Measurements from ENCODE around the gene NUP153.
"Not testable (repeated sequence)": the region's sequence is repeated elsewhere in the genome, so short reads cannot be mapped to it uniquely, and the experiment has no call there.

The NUP153 gene

GRCh38 chr6:17593246-17593645 lies 113.5 kb downstream of the NUP153 start:
- intact Hi-C loops (cut with micrococcal nuclease): no loop called here
- H3K4me3 Mint-ChIP-seq: no peak overlapping the region
- no peaks in the 10 kb centered on the region for H3K36me3 Mint-ChIP-seq (ENCODE audit: low read depth)
- H3K9me3 Mint-ChIP-seq: no peaks in the 10 kb centered on the region
- no peaks in the 10 kb centered on the region for H3K27me3 Mint-ChIP-seq
- peaks cover 16% of the 10 kb centered on the region for H3K4me1 Mint-ChIP-seq (ENCODE audit: low read depth)
- H3K27ac Mint-ChIP-seq: peak overlapping the region; percentile 35

DNA sequence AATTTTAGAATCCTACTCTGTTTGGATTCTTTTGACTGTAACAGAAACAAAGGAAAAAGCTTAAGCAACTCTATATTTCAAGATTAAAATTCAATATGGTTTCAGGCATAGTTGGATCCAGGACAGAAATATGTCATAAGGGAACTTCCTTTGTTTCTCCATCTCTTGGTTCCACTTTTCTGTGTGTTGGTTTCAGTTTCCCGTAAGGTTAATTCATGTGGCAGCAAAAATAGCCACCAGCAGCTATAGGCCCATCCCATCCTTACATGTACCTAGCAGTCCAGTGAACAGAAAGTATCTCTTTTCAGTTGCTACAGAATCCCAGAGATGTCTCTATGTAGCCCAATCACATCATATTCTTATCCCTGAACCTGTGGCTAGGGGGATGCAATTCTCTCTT lies 115.4 kb downstream of the NUP153 start:
- Mint-ChIP-seq H3K4me1 (ENCODE audit: low read depth) (peaks cover 21% of the 10 kb centered on the region), H3K36me3 (ENCODE audit: low read depth) (no peaks in the 10 kb centered on the region), H3K9me3 (no peaks in the 10 kb centered on the region), H3K27me3 (peaks cover 1% of the 10 kb centered on the region), H3K4me3 (no peak overlapping the region), H3K27ac (peak overlapping the region; percentile 69)
- intact Hi-C loops (cut with micrococcal nuclease): no loop called here

GRCh38 chr6:17589406-17590096 lies 117.2 kb downstream of the NUP153 start:
- intact Hi-C loops (cut with micrococcal nuclease): no loop called here
- no peak overlapping the region for H3K27ac Mint-ChIP-seq
- H3K27me3 Mint-ChIP-seq: peaks cover 1% of the 10 kb centered on the region
- peaks cover 27% of the 10 kb centered on the region for H3K4me1 Mint-ChIP-seq (ENCODE audit: low read depth)
- H3K36me3 Mint-ChIP-seq (ENCODE audit: low read depth): no peaks in the 10 kb centered on the region
- H3K4me3 Mint-ChIP-seq: no peak overlapping the region
- no peaks in the 10 kb centered on the region for H3K9me3 Mint-ChIP-seq

DNA sequence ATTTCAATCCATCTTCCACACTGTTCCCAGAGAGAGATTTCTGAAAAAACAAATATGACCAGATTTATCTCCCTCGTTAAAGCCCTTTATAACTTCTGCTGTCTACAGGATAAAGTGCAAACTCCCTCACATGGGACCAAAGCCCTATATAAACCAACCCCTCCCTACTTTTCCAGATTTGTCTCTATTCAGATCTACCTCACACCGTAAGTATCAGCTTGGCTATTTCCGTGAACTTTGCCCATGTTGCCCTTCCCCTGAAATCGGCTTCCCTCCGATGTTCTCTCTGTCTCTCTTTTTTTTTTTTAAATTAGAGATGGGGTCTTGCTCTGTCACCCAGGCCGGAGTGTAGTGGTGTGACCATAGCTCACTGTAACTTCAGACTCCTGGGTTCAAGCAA lies 118.7 kb downstream of the NUP153 start:
- Mint-ChIP-seq H3K27ac (peak overlapping the region; percentile 1), H3K9me3 (no peaks in the 10 kb centered on the region), H3K36me3 (ENCODE audit: low read depth) (no peaks in the 10 kb centered on the region), H3K4me3 (no peak overlapping the region), H3K27me3 (peaks cover 2% of the 10 kb centered on the region), H3K4me1 (ENCODE audit: low read depth) (peaks cover 37% of the 10 kb centered on the region)
- intact Hi-C loops (cut with micrococcal nuclease): no loop called here

- H3K9me3 Mint-ChIP-seq; H3K36me3 Mint-ChIP-seq (ENCODE audit: low read depth); intact Hi-C loops (cut with micrococcal nuclease); H3K27me3 Mint-ChIP-seq; H3K27ac Mint-ChIP-seq; H3K4me3 Mint-ChIP-seq: not testable (repeated sequence)
- H3K4me1 Mint-ChIP-seq (ENCODE audit: low read depth): peaks cover 26% of the 10 kb centered on the region
Measured at GRCh38 chr6:17586623-17587022, 120.1 kb downstream of the NUP153 start.

DNA sequence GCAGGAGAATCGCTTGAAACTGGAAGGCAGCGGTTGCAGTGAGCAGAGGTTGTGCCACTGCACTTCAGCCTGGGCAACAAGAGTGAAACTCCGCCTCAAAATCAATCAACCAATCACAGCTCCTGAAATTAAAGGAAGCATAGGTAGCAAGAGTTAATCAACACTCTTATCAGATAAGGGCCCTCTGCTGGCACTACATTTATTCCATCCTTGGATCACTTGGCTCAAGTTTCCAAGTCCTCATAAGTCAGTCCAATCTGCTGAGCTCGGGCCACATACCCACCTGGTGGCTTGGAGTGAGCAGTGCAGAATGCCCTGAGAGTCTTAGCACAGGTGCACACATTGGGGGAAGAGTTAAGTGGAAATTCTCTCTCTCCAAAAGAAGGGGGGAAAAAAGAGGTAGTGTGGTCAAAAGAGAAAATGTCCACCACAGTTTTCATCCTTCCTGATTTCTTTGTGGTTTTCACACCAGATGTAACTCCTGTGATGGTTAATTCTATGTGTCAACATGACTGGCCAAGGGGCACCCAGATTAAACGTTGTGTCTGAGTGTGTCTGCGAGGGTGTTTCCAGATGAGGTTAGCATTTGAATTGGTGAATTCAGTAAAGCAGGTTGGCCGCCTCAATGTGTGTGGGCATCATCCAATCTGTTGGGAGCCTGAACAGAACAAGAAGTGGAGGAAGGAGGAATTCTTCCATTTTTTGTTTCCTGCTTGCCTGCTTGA lies 120.8 kb downstream of the NUP153 start:
- intact Hi-C loops (cut with micrococcal nuclease): no loop called here
- H3K27ac Mint-ChIP-seq: no peak overlapping the region
- no peaks in the 10 kb centered on the region for H3K9me3 Mint-ChIP-seq
- H3K27me3 Mint-ChIP-seq: peaks cover 13% of the 10 kb centered on the region
- H3K4me3 Mint-ChIP-seq: no peak overlapping the region
- H3K4me1 Mint-ChIP-seq (ENCODE audit: low read depth): peaks cover 21% of the 10 kb centered on the region
- no peaks in the 10 kb centered on the region for H3K36me3 Mint-ChIP-seq (ENCODE audit: low read depth)

DNA sequence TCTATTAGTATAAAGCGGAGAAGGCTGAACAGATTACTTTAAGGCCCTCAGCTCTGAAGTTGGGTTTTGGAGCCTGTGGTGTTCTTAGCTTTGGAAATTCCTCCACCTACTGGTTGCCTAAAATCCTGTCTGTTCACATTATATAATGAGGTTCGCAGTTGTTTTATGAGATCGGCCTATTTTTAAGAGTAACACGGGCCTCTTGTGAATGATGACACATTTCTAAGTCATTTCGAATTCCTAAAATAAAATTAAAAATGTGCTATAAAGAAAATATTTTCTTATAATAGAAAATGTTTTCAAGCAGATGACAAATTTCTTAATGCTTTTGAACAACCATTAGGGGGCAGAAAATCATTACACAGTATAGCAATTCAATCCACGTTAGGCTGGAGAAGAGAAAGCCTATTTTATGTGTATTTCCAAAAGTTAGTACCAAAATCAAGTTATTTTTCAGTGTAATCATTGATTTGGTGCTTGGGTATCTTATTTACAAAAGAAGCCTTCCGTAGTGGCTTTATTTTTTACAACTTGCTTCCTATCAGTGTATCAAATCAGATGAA lies 122.4 kb downstream of the NUP153 start:
- peaks cover 22% of the 10 kb centered on the region for H3K27me3 Mint-ChIP-seq
- no peak overlapping the region for H3K4me3 Mint-ChIP-seq
- no peak overlapping the region for H3K27ac Mint-ChIP-seq
- no peaks in the 10 kb centered on the region for H3K9me3 Mint-ChIP-seq
- H3K36me3 Mint-ChIP-seq (ENCODE audit: low read depth): no peaks in the 10 kb centered on the region
- intact Hi-C loops (cut with micrococcal nuclease): loop anchor here (1.0 kb wide), 1 partner anchor 428 kb away; no protein-coding TSS in a partner anchor
- peaks cover 21% of the 10 kb centered on the region for H3K4me1 Mint-ChIP-seq (ENCODE audit: low read depth)

DNA sequence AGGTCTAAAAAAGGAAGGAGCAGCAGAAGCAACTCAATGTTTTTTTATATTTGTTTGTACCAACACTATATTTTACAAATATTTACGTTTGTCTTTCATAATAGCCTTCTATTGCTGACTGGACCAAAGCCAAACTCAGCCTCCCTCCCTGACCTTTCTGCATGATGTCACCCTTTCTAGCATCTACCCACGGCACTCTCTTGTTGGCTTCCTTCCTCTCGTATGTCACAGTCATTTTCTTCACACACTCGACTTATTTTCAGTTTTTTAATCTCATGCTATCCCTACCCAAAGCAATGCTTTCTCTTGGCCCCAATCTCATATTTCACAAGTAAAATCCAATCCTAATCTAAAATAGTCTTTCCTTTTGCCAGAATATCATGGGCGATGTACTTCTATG lies 122.9 kb downstream of the NUP153 start:
- no peaks in the 10 kb centered on the region for H3K9me3 Mint-ChIP-seq
- no peak overlapping the region for H3K4me3 Mint-ChIP-seq
- H3K27me3 Mint-ChIP-seq: peaks cover 24% of the 10 kb centered on the region
- H3K27ac Mint-ChIP-seq: no peak overlapping the region
- H3K4me1 Mint-ChIP-seq (ENCODE audit: low read depth): peaks cover 21% of the 10 kb centered on the region
- H3K36me3 Mint-ChIP-seq (ENCODE audit: low read depth): no peaks in the 10 kb centered on the region
- intact Hi-C loops (cut with micrococcal nuclease): loop anchor here (1.0 kb wide), 1 partner anchor 428 kb away; no protein-coding TSS in a partner anchor

DNA sequence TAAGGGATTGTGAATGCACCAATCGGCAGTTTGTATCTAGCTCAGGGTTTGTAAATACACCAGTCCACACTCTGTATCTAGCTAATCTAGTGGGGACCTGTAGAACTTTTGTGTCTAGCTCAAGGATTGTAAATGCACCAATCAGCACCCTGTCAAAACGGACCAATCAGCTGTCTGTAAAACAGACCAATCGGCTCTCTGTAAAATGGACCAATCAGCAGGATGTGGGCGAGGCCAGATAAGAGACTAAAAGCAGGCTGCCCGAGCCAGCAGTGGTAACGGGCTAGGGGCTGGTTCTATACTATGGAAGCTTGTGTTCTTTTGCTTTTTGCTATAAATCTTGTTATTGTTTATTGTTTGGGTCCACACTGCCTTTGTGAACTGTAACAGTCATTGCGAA lies 125.4 kb downstream of the NUP153 start:
- H3K27ac Mint-ChIP-seq; H3K4me3 Mint-ChIP-seq; intact Hi-C loops (cut with micrococcal nuclease); H3K36me3 Mint-ChIP-seq (ENCODE audit: low read depth): not testable (repeated sequence)
- Mint-ChIP-seq H3K27me3 (peaks cover 23% of the 10 kb centered on the region), H3K9me3 (peaks cover 17% of the 10 kb centered on the region), H3K4me1 (ENCODE audit: low read depth) (peaks cover 26% of the 10 kb centered on the region)

GRCh38 chr6:17580518-17581048 lies 126.1 kb downstream of the NUP153 start:
- intact Hi-C loops (cut with micrococcal nuclease): no loop called here
- no peaks in the 10 kb centered on the region for H3K36me3 Mint-ChIP-seq (ENCODE audit: low read depth)
- no peak overlapping the region for H3K27ac Mint-ChIP-seq
- peak overlapping the region; percentile 70 for H3K4me3 Mint-ChIP-seq
- H3K9me3 Mint-ChIP-seq: peaks cover 17% of the 10 kb centered on the region
- H3K27me3 Mint-ChIP-seq: peaks cover 23% of the 10 kb centered on the region
- peaks cover 20% of the 10 kb centered on the region for H3K4me1 Mint-ChIP-seq (ENCODE audit: low read depth)

DNA sequence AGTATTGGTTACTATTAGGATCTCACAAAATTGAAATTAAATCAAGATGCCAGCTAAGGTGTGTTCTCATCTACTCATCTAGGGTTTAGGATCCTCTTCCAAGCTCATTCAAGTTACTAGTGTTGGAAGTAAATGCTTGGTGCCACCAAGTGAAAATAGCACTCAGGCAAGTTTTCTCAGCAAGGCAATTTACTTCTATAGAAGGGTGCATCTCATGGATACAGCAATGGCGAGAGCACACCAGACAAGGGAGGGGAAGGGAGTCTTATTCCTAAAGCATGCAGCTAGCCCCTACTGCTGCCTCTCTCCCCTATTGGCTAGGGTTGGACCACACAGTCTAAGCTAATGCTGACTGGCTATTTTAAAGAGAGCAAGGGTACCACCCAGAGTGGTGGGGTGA lies 129.7 kb downstream of the NUP153 start:
- Mint-ChIP-seq H3K27me3 (peaks cover 33% of the 10 kb centered on the region), H3K36me3 (ENCODE audit: low read depth) (no peaks in the 10 kb centered on the region), H3K4me1 (ENCODE audit: low read depth) (peaks cover 10% of the 10 kb centered on the region), H3K9me3 (peaks cover 17% of the 10 kb centered on the region), H3K4me3 (no peak overlapping the region), H3K27ac (peak overlapping the region; percentile 15)
- intact Hi-C loops (cut with micrococcal nuclease): no loop called here

- Mint-ChIP-seq H3K27me3 (peaks cover 14% of the 10 kb centered on the region), H3K36me3 (ENCODE audit: low read depth) (no peaks in the 10 kb centered on the region), H3K4me1 (ENCODE audit: low read depth) (peaks cover 10% of the 10 kb centered on the region), H3K4me3 (no peak overlapping the region), H3K9me3 (peaks cover 17% of the 10 kb centered on the region), H3K27ac (no peak overlapping the region)
- intact Hi-C loops (cut with micrococcal nuclease): no loop called here
Measured at GRCh38 chr6:17574866-17575560, 131.7 kb downstream of the NUP153 start.

DNA sequence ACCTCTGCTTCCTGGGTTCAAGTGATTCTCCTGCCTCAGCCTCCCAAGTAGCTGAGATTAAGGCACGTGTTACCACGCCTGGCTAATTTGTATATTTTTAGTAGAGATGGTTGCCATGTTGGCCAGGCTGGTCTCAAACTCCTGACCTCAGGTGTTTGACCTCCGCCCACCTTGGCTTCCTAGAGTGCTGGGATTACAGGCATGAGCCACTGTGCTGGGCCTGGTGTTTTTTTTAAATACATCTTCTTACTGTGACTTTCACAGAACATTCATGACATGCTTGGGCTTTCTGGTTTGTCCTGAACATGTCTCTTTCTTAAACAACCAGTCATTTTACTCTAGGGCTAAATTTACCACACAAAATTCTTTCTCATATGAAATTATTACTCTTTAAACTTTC lies 141.3 kb downstream of the NUP153 start:
- Mint-ChIP-seq H3K27me3 (peaks cover 2% of the 10 kb centered on the region), H3K36me3 (ENCODE audit: low read depth) (no peaks in the 10 kb centered on the region), H3K4me3 (no peak overlapping the region), H3K9me3 (peaks cover 24% of the 10 kb centered on the region), H3K4me1 (ENCODE audit: low read depth) (no peaks in the 10 kb centered on the region), H3K27ac (no peak overlapping the region)
- intact Hi-C loops (cut with micrococcal nuclease): no loop called here
